ENCODE measurements around the gene ADGRB3.
"Not testable (repeated sequence)": the region's sequence is repeated elsewhere in the genome, so short reads cannot be mapped to it uniquely, and the experiment has no call there.

The ADGRB3 gene

GRCh38 chr6:68790128-68790527 is 155.0 kb downstream of the ADGRB3 start:
- not testable (repeated sequence) for DNase-seq (ENCODE audit: low read depth, low spot score)

GRCh38 chr6:68814976-68815375 is 179.9 kb downstream of the ADGRB3 start:
- not testable (repeated sequence) for DNase-seq (ENCODE audit: low read depth, low spot score)

- DNase-seq (ENCODE audit: low read depth, low spot score) = no peak
Observed at GRCh38 chr6:68826501-68826900, 191.4 kb downstream of the ADGRB3 start.

GRCh38 chr6:68834551-68834950 is 199.5 kb downstream of the ADGRB3 start:
- no peak for DNase-seq (ENCODE audit: low read depth, low spot score)

DNA sequence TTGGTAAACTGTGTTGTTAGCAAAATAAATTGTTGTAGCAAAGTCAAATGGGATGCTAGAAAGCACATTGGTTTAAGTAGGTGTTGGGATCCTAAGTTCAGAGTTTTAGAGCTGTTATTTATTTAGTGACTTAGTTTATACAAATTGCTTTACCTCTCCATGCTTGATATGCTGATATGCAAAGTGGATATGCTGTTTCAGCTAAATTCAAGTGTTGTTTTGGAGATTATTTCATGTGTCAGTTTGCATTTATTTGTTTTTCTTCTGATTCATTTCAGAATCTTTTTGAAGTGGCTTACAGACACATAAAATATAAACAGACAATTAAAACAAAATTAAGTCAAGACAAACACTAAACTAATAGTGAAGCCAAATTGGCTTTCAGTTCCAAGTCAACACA is 203.5 kb downstream of the ADGRB3 start:
- no peak for DNase-seq (ENCODE audit: low read depth, low spot score)

DNA sequence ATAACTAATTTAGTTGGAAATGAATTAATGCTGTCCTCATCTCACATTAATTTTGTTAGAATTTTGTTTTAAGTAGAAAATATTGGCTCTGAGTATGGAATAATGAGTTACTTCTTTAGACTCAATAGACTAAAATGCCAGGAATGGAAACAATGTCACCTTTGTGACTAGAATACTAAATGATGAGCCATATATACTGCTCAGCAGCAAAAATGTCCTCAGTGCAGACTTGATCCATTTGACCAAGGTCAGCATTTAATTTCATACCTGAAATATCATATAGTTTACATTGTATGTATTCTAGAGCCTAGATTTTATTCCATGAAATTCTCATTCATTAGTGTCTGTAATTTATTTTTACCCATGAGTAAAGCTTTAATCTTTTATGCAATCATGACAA is 217.7 kb downstream of the ADGRB3 start:
- DNase-seq (ENCODE audit: low read depth, low spot score) = no peak

DNA sequence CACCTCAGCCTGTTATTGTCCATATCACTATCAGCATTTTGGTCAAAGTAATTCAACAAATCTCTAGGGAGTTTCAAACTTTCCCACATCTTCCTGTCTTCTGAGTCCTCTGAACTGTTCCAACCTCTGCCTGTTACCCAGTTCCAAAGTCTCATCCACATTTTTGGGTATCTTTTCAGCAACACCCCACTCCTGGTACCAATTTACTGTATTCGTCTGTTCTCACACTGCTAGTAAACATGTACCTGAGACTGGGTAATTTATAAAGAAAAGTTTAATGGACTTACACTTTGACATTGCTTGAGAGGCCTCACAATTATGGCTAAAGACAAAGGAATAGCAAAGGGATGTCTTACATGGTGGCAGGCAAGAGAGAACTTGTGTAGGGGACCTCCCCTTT is 224.2 kb downstream of the ADGRB3 start:
- DNase-seq (ENCODE audit: low read depth, low spot score) = no peak

GRCh38 chr6:68868646-68869045 is 233.6 kb downstream of the ADGRB3 start:
- DNase-seq (ENCODE audit: low read depth, low spot score) = no peak

GRCh38 chr6:68873236-68873635 is 238.2 kb downstream of the ADGRB3 start:
- no peak for DNase-seq (ENCODE audit: low read depth, low spot score)

DNA sequence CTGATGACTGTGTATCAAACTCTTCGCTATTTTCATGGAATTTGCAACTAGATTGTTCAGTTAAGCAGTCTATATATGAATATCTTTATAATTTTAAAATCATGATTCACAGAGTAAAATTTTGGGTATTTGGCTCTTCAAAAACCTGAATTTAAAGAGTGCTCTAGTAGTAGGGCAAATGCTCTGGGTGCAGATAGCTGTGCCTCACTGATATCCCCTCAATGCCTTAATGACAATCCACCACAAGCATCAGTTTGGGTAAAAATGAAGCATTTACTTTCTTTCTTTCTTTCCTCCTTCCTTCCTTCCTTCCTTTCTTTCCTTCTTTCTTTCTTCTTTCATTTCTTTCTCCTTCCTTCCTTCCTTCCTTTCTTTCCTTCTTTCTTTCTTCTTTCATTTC is 239.7 kb downstream of the ADGRB3 start:
- no peak for DNase-seq (ENCODE audit: low read depth, low spot score)

- DNase-seq (ENCODE audit: low read depth, low spot score) = no peak
Observed at GRCh38 chr6:68875403-68875802, 240.3 kb downstream of the ADGRB3 start.

DNA sequence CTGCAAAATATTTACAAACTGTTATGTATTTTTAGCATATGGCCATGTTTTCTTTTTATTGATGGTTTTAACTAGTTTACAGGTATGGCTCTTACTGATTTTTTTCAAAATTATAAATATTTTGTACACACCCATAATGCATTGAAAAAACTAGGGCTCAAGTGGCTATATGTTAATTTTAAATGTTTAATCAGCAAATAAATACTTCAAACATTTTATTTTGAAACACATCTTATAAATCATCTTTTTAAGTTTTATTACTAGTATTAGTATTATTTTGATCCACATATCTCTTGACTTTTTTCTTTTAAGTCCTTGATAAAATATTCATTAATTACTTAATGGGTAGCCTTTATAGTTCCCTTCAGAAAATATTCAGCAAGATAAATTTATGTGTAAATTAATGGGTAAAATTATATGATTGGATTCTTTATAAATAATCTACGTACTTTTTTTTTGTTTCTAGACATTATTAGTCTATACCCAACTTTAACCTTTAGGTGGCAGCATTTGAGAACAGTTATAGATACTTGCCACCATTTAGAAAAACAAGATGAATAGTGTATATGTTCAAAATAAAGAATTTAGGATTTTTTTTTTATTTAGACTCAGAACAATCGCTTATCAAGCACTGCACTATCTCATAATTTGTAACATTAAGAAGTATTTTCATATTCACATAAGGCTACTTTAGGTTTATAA is 241.9 kb downstream of the ADGRB3 start:
- DNase-seq (ENCODE audit: low read depth, low spot score) = no peak

DNA sequence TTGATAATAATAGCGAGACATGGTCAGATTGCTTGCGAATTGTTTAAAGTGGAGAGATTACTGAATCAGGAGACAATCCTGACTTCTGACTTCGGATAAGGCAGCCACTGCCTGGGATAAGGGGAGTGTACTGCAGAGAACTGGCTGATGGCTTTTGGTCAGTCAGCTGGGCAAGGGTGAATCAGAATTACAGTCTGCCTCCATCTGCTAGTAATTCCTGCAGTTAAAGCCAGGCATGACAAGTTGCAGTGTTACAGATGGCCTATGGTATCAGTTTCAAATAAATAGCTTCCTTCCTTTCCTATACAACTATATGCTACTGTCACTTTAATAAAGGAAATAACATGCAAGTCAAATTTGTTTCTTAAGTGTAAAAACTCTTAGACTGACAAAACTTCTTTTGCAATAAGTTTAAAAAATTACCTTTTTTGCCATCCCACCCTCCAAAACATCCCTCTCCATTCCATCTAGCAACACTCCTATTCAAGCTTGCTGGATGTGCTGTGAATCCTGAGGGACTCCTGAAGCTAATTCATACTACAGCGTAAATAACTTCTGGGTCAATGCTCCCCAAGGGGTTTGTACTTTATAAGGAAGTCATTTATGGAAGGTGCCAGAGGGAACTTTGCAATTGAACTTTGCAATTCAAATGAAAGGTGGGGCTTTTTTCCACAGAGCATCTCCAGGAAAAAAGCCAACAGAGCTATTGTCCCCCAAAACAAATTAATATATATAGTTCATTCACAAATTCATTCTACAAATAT is 245.2 kb downstream of the ADGRB3 start:
- no peak for DNase-seq (ENCODE audit: low read depth, low spot score)

DNA sequence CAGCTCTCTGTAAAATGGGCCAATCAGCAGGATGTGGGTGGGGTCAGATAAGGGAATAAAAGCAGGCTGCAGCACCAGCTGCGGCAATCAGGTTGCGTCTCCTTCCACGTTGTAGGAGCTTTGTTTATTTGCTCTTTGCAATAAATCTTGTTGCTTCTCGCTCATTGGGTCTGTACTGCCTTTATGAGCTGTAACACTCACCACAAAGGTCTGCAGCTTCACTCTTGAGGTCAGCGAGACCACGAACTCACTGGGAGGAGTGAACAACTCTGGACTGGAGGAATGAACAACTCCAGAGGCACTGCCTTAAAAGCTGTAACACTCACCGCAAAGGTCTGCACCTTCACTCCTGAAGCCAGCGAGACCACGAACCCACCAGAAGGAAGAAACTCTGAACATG is 248.2 kb downstream of the ADGRB3 start:
- DNase-seq (ENCODE audit: low read depth, low spot score) = not testable (repeated sequence)

DNA sequence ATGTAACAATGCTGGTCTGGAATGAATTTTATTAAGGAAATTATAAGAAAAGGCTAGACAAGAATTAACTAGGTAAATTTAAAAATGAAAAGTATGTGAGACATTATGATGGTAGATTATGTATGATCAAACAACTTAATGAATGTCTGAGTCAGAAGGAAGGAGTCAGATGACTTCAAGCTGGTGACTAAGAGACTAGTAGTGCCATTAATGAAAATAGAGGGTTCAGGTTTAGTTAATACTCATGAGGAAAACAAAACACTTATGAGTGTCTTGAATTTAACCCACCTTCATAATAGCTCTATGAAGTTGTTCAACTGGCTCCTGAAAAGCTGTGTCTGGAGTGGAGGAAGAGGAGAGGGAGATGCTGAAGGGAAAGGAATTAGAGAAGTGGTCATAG is 256.3 kb downstream of the ADGRB3 start:
- DNase-seq (ENCODE audit: low read depth, low spot score) = no peak

DNA sequence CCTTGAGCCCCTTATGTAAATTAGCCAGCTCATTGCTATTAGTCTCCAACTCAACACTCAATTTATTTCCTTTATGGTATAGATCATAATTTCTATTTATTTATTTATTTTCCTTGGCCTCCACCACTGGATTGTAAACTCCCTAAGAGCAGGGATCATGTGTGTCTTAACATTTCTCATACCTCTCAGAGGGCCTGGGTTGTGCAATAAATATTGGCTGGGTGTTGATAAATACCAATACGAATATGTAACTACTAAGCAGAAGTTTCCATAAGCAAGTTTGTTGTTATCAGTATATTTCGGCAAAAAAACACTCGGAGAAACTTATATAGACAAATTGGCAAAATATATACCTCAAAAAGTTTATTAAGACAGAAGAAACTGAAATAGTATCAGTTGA is 257.4 kb downstream of the ADGRB3 start:
- no peak for DNase-seq (ENCODE audit: low read depth, low spot score)

DNA sequence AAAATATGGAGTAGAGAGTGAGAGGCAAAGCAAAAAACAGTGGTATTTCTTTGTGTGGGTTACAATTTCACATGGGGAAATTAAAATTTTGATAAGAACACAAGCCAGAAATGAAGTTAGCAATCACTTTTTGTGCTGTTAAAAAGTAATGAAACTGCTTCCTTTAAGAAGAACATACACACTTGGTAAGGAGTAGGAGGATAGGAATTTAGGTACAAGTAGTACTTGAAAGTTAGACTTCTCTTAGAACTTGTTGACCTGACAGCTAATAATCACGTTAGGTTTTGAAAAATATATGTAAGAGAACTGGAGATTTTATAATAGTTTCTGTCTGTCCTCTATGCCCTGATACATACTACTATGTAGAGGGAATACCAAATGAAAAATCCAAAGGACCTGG is 260.8 kb downstream of the ADGRB3 start:
- DNase-seq (ENCODE audit: low read depth, low spot score) = no peak

DNA sequence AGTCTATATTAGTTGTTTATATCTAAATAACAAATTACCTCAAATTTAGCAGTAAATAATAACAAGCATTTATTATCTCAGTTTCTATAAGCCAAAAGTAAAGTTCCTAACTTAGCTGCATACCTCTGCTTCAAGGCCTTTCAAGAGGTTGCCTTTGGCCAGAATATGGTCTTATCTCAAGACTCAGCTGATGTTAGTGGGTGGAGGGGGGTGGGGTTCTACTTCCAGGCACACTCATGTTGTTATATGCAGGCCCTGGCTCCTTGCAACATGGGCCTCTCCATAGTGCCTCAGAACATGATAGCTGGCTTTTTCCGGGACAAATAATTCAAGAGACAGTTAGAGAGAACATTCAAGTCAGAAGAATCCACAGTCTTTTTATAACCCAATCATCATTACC is 266.0 kb downstream of the ADGRB3 start:
- no peak for DNase-seq (ENCODE audit: low read depth, low spot score)

DNA sequence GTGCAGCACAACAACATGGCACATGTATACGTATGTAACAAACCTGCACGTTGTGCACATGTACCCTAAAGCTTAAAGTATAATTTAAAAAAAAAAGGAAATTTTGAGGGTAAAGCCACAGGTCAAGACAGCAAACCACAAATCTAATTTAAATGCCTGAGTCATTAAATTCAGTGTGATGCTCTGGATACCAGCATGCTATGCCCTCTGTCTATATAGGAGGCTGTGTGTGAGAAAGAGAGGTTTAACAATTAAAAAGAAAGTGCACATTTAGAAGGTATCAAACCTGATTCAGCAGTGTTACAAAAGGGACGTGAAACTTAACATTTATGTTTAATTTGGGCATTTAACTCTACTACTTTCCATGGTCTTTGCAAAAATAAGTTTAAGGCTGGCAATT is 276.3 kb downstream of the ADGRB3 start:
- no peak for DNase-seq (ENCODE audit: low read depth, low spot score)

GRCh38 chr6:68911811-68912210 is 276.7 kb downstream of the ADGRB3 start:
- DNase-seq (ENCODE audit: low read depth, low spot score) = no peak

DNA sequence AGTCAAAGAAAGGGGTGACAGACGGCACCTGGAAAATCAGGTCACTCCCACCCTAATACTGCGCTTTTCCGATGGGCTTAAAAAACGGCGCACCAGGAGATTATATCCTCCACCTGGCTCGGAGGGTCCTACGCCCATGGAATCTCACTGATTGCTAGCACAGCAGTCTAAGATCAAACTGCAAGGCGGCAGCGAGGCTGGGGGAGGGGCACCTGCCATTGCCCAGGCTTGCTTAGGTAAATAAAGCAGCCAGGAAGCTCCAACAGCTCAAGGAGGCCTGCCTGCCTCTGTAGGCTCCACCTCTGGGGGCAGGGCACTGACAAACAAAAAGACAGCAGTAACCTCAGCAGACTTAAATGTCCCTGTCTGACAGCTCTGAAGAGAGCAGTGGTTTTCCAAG is 277.7 kb downstream of the ADGRB3 start:
- DNase-seq (ENCODE audit: low read depth, low spot score) = not testable (repeated sequence)

- DNase-seq (ENCODE audit: low read depth, low spot score) = no peak
Observed at GRCh38 chr6:68915586-68915985, 280.5 kb downstream of the ADGRB3 start.

DNA sequence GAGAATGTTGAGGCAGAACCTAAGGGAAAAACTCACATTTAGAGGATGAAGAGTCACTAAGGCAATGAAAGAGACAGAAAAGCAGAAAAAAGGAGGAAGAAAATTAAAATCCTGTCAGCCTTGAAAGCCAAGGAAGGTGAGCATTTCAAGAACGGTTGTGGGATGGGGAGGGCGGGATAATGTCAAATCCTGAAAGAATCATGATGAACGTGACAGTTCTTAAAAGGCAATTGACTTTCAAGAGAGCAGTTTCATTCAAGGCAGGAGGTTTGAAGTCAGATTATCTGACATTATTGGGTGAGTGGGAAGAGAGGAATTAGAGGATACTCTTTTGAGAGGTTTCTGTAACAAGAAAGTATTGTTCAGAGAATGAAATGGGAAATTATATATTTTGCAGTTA is 284.5 kb downstream of the ADGRB3 start:
- no peak for DNase-seq (ENCODE audit: low read depth, low spot score)

All from activated naive CD8-positive, alpha-beta T cell treated with anti-CD3 and anti-CD28 coated beads, Interleukin-2, amount 50 U/mL, for 16 hours (primary cell).